Activated CD4-positive, alpha-beta T cell treated with anti-CD3 and anti-CD28 coated beads, Interleukin-2, amount 10 ng/mL, durations not matched to agents 24 days and 14 days (primary cell): ENCODE data around the gene WDR59. TPM values are rescaled to one million over a fixed set of nuclear protein-coding genes. Genes with fewer than 3 reads are reported as not detected.
A peak's percentile ranks its signal among the peaks of the same experiment; 100 is the strongest.
"Not testable (repeated sequence)": the region's sequence is repeated elsewhere in the genome, so short reads cannot be mapped to it uniquely, and the experiment has no call there.

Experiments
- DNase-seq: peaks from one replicate; pipeline ENCODE4 v3.0.0; 2022
- H3K27ac Mint-ChIP-seq: one replicate; pipeline ENCODE4 v1.8.0; 2022; ENCODE audit warnings: mild to moderate bottlenecking, mixed read lengths
- H3K27me3 Mint-ChIP-seq: one replicate; pipeline ENCODE4 v1.8.0; 2022; ENCODE audit warnings: mixed read lengths
- H3K36me3 Mint-ChIP-seq: one replicate; pipeline ENCODE4 v1.8.0; 2022; ENCODE audit warnings: low read depth, mild to moderate bottlenecking, mixed read lengths
- H3K4me1 Mint-ChIP-seq: one replicate; pipeline ENCODE4 v1.8.0; 2021; ENCODE audit warnings: mixed read lengths
- H3K4me3 Mint-ChIP-seq: one replicate; pipeline ENCODE4 v1.8.0; 2022; ENCODE audit warnings: mild to moderate bottlenecking, moderate library complexity, mixed read lengths
- H3K9me3 Mint-ChIP-seq: one replicate; pipeline ENCODE4 v1.8.0; 2021; ENCODE audit warnings: mixed read lengths
- intact Hi-C: fragments of 100-400 bp; cut with micrococcal nuclease; formaldehyde crosslinking; loops from one replicate; pipeline ENCODE4 v1.15.1; 2023
- total RNA-seq: library from RNA; stranded (reverse); gene quantifications from 2 replicates; pipeline ENCODE4 v1.2.3, GENCODE V29; 2022

The WDR59 gene
- total RNA-seq, 1 donor from 2014 or later = 91.5 TPM

DNA sequence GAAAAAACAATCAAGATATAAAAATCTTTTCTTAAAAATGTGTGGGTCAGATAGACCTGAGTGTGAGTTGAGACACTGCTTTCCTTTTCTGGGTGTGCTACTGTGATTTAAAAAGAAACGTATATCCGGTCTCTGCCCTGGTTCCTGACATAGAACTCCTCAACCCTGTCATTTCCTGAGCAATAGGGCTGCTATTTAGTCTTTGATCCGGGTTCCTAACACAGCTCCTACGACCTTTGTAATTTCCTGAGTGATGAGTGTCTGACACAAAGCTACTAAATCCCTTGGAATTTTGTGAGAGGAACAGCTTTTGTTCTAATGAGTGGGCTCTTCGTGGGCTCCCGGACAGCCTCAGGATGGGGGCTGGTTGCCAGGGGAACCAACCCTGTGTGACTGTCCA, 116.4 kb downstream of the WDR59 start:
- DNase-seq = peak; percentile 64
- Mint-ChIP-seq H3K27me3 (no peaks in the 10 kb centered on the region), H3K4me1 (peaks cover 21% of the 10 kb centered on the region), H3K27ac (peak overlapping the region; percentile 19), H3K9me3 (no peaks in the 10 kb centered on the region), H3K4me3 (peak overlapping the region; percentile 15), H3K36me3 (peaks cover 10% of the 10 kb centered on the region)
- intact Hi-C loops = no loop called here

DNA sequence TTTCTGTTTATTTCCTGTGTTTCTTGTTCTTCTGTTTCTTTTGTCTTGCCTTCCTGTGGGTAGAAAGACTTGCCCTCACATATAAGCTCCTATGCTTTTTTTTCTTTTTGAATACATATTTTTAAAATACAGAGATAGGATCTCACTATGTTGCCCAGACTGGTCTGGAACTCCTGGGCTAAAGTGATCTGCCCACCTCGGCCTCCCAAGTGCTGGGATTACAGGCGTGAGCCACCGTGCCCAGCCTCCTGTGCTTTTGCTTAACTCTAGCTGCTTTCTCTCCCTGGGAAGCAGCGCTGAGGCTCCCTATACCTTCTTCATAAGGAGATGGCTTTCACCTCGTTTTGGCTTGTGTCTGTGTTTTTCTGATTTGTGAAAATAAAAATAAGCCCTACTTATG, 116.9 kb downstream of the WDR59 start:
- no peak overlapping the region for H3K4me3 Mint-ChIP-seq
- H3K4me1 Mint-ChIP-seq = peaks cover 21% of the 10 kb centered on the region
- peak overlapping the region; percentile 58 for H3K27ac Mint-ChIP-seq
- intact Hi-C loops = no loop called here
- no peak for DNase-seq
- H3K27me3 Mint-ChIP-seq = no peaks in the 10 kb centered on the region
- peaks cover 6% of the 10 kb centered on the region for H3K36me3 Mint-ChIP-seq
- no peaks in the 10 kb centered on the region for H3K9me3 Mint-ChIP-seq

DNA sequence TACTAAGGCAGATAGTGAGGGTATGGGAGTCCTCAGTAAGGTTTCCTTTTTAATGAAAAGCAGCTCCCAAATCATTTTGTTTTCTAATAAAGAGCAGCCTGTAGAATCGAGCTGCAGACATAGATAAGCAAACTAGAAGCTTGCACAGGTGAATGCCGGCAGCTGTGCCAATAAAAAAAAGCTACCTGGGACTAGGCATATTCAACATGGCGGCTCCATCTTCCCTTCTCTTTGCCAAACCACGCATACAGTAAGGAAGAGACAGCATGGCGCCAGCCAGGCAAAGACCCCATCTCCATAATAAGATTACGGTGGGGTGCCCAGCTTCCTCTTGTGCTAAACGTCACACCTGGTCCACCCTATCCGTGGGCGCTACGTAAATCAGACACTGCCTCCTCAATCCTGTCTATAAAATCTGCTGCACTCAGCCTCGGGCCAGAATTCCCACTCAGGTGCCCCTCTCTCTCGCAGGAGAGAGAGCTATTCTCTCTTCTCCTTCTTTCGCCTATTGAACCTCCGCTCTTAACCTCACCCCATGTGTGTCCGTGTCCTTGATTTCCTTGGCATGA, 117.6 kb downstream of the WDR59 start:
- H3K4me1 Mint-ChIP-seq = peaks cover 21% of the 10 kb centered on the region
- no peaks in the 10 kb centered on the region for H3K9me3 Mint-ChIP-seq
- peak overlapping the region; percentile 58 for H3K27ac Mint-ChIP-seq
- intact Hi-C loops = no loop called here
- peaks cover 6% of the 10 kb centered on the region for H3K36me3 Mint-ChIP-seq
- no peaks in the 10 kb centered on the region for H3K27me3 Mint-ChIP-seq
- DNase-seq = no peak
- no peak overlapping the region for H3K4me3 Mint-ChIP-seq

DNA sequence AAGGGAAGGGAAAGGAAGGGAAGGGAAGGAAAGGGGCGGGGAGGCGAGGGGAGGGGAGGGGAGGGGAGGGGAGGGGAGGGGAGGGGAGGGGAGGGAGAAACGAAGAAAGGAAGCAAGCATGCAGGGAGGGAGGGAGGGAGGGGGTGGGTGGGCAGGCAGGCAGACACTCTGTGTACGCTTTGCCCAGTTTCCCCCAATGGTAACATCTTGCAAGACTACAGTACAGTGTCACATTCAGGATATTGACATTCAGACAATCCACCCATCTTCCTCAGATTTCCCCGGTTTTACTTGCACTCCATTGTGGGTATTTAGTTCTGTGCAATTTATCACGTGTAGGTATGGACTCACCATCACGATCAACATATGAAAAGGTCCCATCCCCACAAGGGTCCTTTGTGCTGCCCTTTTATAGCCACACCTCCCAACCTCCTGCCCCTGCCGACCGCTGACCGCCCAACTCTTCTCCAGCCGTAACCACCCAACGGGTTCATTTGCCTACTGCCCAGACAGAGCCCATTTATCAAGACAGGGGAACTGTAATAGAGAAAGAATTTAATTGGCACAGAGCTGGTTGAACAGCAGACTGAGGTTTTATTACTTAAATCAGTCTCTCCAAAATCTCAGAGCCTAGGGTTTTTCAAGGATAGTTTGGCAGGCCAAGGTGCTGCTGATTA, 118.9 kb downstream of the WDR59 start:
- intact Hi-C loops = no loop called here

DNA sequence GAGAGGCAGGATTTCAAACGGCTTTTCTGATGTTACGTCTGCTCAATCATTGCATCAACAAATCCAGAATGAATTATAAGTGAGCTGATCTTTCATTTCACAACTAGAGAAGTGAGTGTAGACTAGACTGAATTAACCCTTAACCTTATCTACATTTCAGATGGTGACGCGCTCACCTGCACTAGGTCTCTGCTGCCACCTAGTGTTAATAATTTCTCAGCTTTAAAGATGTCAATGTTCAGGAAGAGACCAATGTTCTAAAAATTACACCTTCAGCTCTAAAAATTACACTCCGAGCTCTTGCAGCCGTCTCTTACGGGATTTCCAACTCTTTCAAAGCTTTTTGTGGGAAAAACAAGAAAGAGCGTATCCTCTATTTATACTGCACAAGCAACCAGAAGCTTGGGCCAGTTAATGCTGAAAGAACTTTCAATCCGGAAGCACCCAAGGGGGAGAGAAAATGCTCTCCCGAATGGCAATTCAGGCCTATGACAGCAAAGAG, 122.1 kb downstream of the WDR59 start:
- Mint-ChIP-seq H3K27ac (no peak overlapping the region), H3K36me3 (no peaks in the 10 kb centered on the region), H3K27me3 (no peaks in the 10 kb centered on the region), H3K4me3 (no peak overlapping the region), H3K4me1 (peaks cover 6% of the 10 kb centered on the region), H3K9me3 (no peaks in the 10 kb centered on the region)
- DNase-seq = peak; percentile 62
- intact Hi-C loops = loop anchor here (1.0 to 5.0 kb wide), 2 partner anchors 50 to 153 kb away; no protein-coding TSS in a partner anchor

More for the DNA sequence above, 118.9 kb downstream of the WDR59 start:
- no peak for DNase-seq
- Mint-ChIP-seq H3K9me3 (no peaks in the 10 kb centered on the region), H3K4me1 (peaks cover 21% of the 10 kb centered on the region), H3K27ac (no peak overlapping the region), H3K27me3 (no peaks in the 10 kb centered on the region), H3K4me3 (no peak overlapping the region), H3K36me3 (peaks cover 4% of the 10 kb centered on the region)

DNA sequence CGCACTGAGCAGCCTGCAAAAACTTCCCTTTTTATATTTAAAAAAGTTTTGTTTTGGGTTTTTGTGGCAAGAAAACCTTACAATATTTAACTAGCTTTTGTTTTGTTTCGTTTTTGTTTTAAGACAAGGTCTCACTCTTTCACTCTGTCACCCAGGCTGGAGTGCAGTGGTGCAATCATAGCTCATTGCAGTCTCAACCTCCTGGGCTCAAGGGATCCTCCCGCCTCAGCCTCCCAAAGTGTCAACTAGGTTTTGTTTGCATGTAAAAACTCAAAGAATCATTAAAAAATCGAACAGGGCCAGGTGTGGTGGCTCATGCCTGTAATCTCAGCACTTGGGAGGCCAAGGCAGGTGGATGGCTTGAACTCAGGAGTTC, 132.4 kb downstream of the WDR59 start:
- Mint-ChIP-seq H3K4me1 (no peaks in the 10 kb centered on the region), H3K36me3 (no peaks in the 10 kb centered on the region), H3K4me3 (no peak overlapping the region), H3K9me3 (no peaks in the 10 kb centered on the region), H3K27ac (no peak overlapping the region), H3K27me3 (no peaks in the 10 kb centered on the region)
- DNase-seq = no peak
- intact Hi-C loops = no loop called here

DNA sequence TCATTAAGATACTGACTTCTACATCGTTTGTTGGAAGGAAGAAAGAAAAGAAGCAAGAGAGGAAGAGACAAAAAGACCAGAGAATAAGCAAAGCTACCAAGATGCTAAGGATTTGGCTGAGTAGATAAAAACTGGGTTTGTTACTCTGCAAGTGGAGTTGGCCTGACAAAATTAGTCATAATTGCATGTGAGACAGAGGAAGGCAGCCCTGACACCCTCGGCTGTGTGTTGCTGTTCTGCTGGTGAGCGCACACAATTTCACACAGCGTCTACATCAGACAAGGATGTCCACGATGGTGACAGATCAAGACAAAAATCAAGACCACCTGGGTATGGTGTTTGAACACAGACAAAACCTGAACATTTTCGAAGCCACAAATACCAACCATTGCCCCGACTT, 134.9 kb downstream of the WDR59 start:
- Mint-ChIP-seq H3K27ac (no peak overlapping the region), H3K9me3 (no peaks in the 10 kb centered on the region), H3K4me3 (no peak overlapping the region), H3K4me1 (no peaks in the 10 kb centered on the region), H3K36me3 (no peaks in the 10 kb centered on the region), H3K27me3 (peaks cover 4% of the 10 kb centered on the region)
- no peak for DNase-seq
- intact Hi-C loops = no loop called here

DNA sequence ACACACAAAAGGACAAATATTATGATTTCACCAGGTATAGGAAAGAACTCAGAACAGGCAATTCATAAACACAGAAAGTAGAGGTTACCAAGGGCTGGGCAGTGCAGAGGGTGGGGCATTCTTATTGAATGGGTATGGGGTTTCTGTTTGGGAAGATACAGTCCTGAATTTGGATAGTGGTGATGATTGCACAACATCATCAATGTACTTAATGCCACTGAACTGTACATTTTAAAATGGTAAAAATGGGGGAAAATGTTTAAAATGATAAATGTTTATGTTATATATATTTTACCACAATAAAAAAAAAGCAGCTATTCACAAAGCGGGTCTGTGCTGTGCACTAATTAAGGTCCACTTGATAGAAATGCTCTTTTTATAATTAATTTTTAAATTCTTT, 137.7 kb downstream of the WDR59 start:
- H3K36me3 Mint-ChIP-seq = no peaks in the 10 kb centered on the region
- H3K4me1 Mint-ChIP-seq = no peaks in the 10 kb centered on the region
- H3K27me3 Mint-ChIP-seq = peaks cover 7% of the 10 kb centered on the region
- H3K9me3 Mint-ChIP-seq = no peaks in the 10 kb centered on the region
- H3K4me3 Mint-ChIP-seq = no peak overlapping the region
- DNase-seq = no peak
- H3K27ac Mint-ChIP-seq = no peak overlapping the region
- intact Hi-C loops = no loop called here

DNA sequence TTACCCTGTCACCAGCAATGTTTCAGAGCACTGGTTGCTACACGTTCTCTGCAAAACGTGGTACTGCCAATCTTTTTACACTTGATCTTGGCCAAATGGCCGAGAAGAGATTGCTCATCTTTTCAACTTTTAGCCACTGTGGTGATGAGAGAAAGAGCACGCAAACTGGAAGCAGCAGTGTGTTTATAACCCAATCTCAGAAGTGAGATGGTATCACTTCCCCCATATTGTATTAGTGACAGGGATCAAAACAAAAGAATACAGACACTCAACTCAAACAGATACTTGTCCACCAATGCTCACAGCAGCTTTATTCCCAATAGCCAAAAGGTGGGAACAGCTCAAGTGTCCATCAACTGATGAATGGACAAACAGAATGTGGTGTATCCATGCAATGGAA, 138.2 kb downstream of the WDR59 start:
- no peaks in the 10 kb centered on the region for H3K36me3 Mint-ChIP-seq
- H3K9me3 Mint-ChIP-seq = no peaks in the 10 kb centered on the region
- peaks cover 11% of the 10 kb centered on the region for H3K27me3 Mint-ChIP-seq
- no peak overlapping the region for H3K27ac Mint-ChIP-seq
- intact Hi-C loops = no loop called here
- H3K4me3 Mint-ChIP-seq = no peak overlapping the region
- no peaks in the 10 kb centered on the region for H3K4me1 Mint-ChIP-seq
- DNase-seq = no peak

DNA sequence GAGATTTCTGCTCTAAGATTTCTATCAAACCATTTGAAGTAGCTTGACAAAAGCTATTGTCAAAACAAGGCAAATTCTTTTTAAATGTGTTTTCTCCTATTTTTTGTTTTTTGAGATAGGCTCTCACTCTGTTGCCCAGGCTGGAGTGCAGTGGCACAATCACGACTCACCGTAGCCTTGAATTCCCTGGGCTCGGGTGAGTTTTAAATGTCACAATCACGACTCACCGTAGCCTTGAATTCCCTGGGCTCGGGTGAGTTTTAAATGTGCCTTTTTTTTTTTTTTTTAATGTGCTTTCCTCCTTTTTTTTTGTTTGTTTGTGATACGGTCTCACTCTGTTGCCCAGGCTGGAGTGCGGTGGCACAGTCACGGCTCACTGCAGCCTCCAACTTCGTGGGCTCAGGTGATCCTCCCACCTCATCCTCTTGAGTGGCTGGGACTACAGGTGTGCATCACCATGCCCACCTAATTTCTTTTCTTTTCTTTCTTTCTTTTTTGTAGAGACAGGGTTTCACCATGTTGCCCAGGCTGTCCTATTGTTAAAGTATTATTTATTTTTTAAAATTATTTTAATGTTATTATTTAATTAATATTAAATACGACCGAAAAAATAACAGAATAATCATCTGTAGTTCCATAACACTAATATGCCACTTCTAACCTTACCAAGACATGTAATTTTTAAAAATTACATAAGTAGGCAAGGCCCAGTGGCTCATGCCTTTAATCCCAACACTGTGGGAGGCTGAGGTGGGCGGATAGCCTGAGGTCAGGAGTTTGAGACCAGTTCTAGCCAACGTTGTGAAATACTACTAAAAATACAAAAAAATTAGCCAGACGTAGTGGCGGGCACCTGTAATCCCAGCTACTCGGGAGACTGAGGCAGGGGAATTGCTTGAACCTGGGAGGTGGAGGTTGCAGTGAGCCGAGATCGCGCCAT, 140.6 kb downstream of the WDR59 start:
- Mint-ChIP-seq H3K36me3 (no peaks in the 10 kb centered on the region), H3K27ac (no peak overlapping the region), H3K27me3 (peaks cover 18% of the 10 kb centered on the region), H3K9me3 (no peaks in the 10 kb centered on the region), H3K4me3 (no peak overlapping the region), H3K4me1 (no peaks in the 10 kb centered on the region)
- no peak for DNase-seq
- intact Hi-C loops = no loop called here

DNA sequence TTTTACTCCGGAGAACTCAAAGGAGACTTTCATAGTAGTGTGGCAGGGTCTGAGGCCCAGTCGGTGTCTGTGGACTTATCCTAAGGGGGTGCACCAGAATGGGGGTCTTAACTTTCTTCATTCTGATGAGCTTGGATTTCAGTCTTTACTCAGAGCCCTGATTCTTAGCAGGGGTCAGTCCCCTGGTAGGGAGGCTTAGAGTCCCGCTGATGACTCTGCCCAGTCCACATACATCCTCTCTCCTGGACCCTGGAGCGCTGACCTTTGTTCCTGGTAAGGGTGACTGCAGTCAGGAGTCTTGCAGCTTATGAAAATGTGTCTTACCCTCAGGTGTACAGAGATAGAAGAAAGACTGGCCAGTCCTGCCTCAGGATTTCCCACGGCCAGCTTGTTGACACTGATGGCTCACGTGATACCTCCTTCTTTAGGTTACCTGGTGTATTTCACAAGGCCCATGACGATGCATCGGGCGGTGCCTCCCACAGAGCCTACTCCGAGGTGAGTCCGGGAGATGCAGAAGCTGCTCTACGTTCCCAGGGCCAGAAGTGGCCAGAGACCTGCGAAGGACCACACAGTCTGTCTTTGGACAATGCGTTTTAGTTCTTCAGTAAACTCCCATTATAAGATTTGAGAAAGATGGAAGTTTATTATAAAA, 141.4 kb downstream of the WDR59 start:
- H3K36me3 Mint-ChIP-seq, DNase-seq, H3K4me3 Mint-ChIP-seq, intact Hi-C loops, H3K27ac Mint-ChIP-seq, H3K4me1 Mint-ChIP-seq, H3K9me3 Mint-ChIP-seq: not testable (repeated sequence)
- peaks cover 18% of the 10 kb centered on the region for H3K27me3 Mint-ChIP-seq

DNA sequence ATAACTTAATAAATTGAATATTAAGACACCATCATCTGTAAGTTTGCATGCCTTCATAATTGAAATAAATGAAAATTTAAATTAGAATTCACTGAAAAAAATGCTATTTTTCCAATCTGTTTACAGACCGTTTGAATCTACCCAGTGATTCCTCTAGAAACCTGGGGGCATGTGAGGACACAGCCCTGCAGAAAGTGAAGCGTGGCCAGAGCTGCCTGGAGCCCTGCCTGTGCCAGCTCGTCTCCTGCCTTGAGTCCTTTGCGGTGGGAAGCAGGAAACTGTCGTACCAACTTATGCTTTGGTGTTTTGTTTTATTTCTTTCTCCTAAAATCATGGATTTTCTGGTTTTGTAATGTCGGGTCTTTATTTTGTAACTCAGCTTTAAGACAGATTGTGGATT, 142.5 kb downstream of the WDR59 start:
- intact Hi-C loops = no loop called here
- Mint-ChIP-seq H3K27ac (no peak overlapping the region), H3K27me3 (peaks cover 18% of the 10 kb centered on the region), H3K4me3 (no peak overlapping the region), H3K4me1 (no peaks in the 10 kb centered on the region), H3K36me3 (no peaks in the 10 kb centered on the region), H3K9me3 (no peaks in the 10 kb centered on the region)
- DNase-seq = no peak

DNA sequence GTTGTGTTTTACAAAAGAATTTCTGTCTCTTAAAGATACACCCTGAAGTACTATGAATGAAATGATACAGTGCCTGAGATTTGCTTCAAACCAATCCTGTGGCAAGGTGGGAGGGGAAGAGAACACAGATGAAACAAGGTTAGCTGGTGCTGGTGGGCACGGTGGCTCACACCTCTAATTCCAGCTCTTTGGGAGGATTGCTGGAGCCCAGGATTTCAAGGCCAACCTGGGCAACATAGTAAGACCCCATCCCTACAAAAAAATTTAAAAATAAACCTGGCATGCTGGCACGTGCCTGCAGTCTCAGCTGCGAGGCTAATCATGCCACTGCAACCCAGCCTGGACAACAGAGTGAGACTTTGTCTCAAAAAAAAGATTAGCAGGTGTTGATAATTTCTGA, 143.0 kb downstream of the WDR59 start:
- peaks cover 15% of the 10 kb centered on the region for H3K27me3 Mint-ChIP-seq
- no peak overlapping the region for H3K27ac Mint-ChIP-seq
- no peaks in the 10 kb centered on the region for H3K4me1 Mint-ChIP-seq
- H3K36me3 Mint-ChIP-seq = no peaks in the 10 kb centered on the region
- no peaks in the 10 kb centered on the region for H3K9me3 Mint-ChIP-seq
- intact Hi-C loops = no loop called here
- DNase-seq = no peak
- H3K4me3 Mint-ChIP-seq = no peak overlapping the region
